IPS-18c (cell line): ENCODE data around the gene NFE2L3.
"Not testable (repeated sequence)": the region's sequence is repeated elsewhere in the genome, so short reads cannot be mapped to it uniquely, and the experiment has no call there.

ENCODE experiments used
- H3K4me3 ChIP-seq: 2 replicates; pipeline ENCODE4 v1.7.0; 2013; ENCODE audit warnings: low read depth, mild to moderate bottlenecking, low read length, moderate library complexity; ENCODE audit not compliant: insufficient read depth
- H3K9me3 ChIP-seq: one replicate; pipeline ENCODE4 v1.6.1; 2013; ENCODE audit warnings: mild to moderate bottlenecking, low read length, moderate library complexity; ENCODE audit not compliant: control insufficient read depth, insufficient read depth

The NFE2L3 gene

GRCh38 chr7:26157520-26158105, 5.6 kb downstream of the NFE2L3 start:
- H3K9me3 ChIP-seq: no peaks in the 10 kb centered on the region
- H3K4me3 ChIP-seq: no peak overlapping the region

- H3K9me3 ChIP-seq: no peaks in the 10 kb centered on the region
- H3K4me3 ChIP-seq: no peak overlapping the region
These were observed 7.2 kb downstream of the NFE2L3 start for GRCh38 chr7:26159243-26159642.

GRCh38 chr7:26160896-26161295, 8.9 kb downstream of the NFE2L3 start:
- no peaks in the 10 kb centered on the region for H3K9me3 ChIP-seq
- no peak overlapping the region for H3K4me3 ChIP-seq

GRCh38 chr7:26162431-26162830, 10.4 kb downstream of the NFE2L3 start:
- no peak overlapping the region for H3K4me3 ChIP-seq
- H3K9me3 ChIP-seq: no peaks in the 10 kb centered on the region

GRCh38 chr7:26163804-26164203, 11.8 kb downstream of the NFE2L3 start:
- not testable (repeated sequence) for H3K4me3 ChIP-seq, H3K9me3 ChIP-seq

GRCh38 chr7:26165950-26166683, 14.1 kb downstream of the NFE2L3 start:
- H3K9me3 ChIP-seq: peaks cover 2% of the 10 kb centered on the region
- H3K4me3 ChIP-seq: no peak overlapping the region

- Histone ChIP-seq H3K4me3 (no peak overlapping the region), H3K9me3 (peaks cover 6% of the 10 kb centered on the region)
These were observed 14.8 kb downstream of the NFE2L3 start for GRCh38 chr7:26166684-26167266.

- H3K9me3 ChIP-seq: peaks cover 6% of the 10 kb centered on the region
- H3K4me3 ChIP-seq: no peak overlapping the region
These were observed 15.4 kb downstream of the NFE2L3 start for GRCh38 chr7:26167303-26167934.

GRCh38 chr7:26168458-26169023, 16.5 kb downstream of the NFE2L3 start:
- H3K9me3 ChIP-seq: peaks cover 6% of the 10 kb centered on the region
- no peak overlapping the region for H3K4me3 ChIP-seq

- H3K4me3 ChIP-seq: no peak overlapping the region
- peaks cover 6% of the 10 kb centered on the region for H3K9me3 ChIP-seq
These were observed 17.3 kb downstream of the NFE2L3 start for GRCh38 chr7:26169271-26169670.

GRCh38 chr7:26170663-26171062, 18.7 kb downstream of the NFE2L3 start:
- Histone ChIP-seq H3K4me3 (no peak overlapping the region), H3K9me3 (peaks cover 6% of the 10 kb centered on the region)

- peaks cover 6% of the 10 kb centered on the region for H3K9me3 ChIP-seq
- H3K4me3 ChIP-seq: no peak overlapping the region
These were observed 19.6 kb downstream of the NFE2L3 start for GRCh38 chr7:26171601-26172000.

- H3K9me3 ChIP-seq: peaks cover 6% of the 10 kb centered on the region
- H3K4me3 ChIP-seq: no peak overlapping the region
These were observed 20.1 kb downstream of the NFE2L3 start for GRCh38 chr7:26172048-26172447.

GRCh38 chr7:26175903-26176302, 23.9 kb downstream of the NFE2L3 start:
- H3K9me3 ChIP-seq, H3K4me3 ChIP-seq: not testable (repeated sequence)

GRCh38 chr7:26176696-26177095, 24.7 kb downstream of the NFE2L3 start:
- not testable (repeated sequence) for H3K9me3 ChIP-seq, H3K4me3 ChIP-seq

- H3K9me3 ChIP-seq, H3K4me3 ChIP-seq: not testable (repeated sequence)
These were observed 25.3 kb downstream of the NFE2L3 start for GRCh38 chr7:26177269-26177668.

- H3K4me3 ChIP-seq: no peak overlapping the region
- H3K9me3 ChIP-seq: no peaks in the 10 kb centered on the region
These were observed 26.4 kb downstream of the NFE2L3 start for GRCh38 chr7:26178272-26178960.
